ENCODE data around the gene LGALS3.

- TF ChIP-seq EZH2 (IDR thresholded peaks at IDR 0.05): no peak
- TF ChIP-seq POLR2AphosphoS5 (IDR thresholded peaks at IDR 0.05; ENCODE audit: borderline replicate concordance, low read depth, low read length): no peak
These were observed 51.0 kb downstream of the LGALS3 start for GRCh38 chr14:55180006-55180405.

Data from SK-N-MC (cell line).